ENCODE measurements around the gene SEC14L2.
"Not testable (repeated sequence)": the region's sequence is repeated elsewhere in the genome, so short reads cannot be mapped to it uniquely, and the experiment has no call there.

SEC14L2 gene

DNA sequence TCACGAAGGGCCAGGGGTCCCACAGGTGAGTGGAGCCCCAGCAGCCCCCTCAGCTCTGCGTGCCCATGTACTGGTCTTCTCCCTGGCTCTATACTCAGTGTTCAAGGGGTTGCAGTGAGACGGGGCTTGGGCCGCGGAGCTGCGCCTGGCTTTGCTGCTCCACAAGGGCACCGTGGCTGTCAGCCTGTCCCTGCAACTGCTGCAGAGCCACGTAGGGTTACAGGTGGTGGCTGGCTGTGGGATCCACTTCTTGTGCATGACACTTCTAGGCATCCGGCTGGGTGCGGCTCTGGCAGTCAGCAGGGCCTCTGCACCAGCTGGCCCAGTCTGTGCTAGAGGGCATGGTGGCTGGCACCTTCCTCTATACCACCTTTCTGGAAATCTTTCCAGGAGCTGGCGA is 43.0 kb downstream of the SEC14L2 start:
- Histone ChIP-seq H3K9ac (ENCODE audit: insufficient read length) (no peak overlapping the region), H3K27ac (no peak overlapping the region), H3K4me3 (no peak overlapping the region), H3K9me3 (ENCODE audit: low read depth, low read length) (no peaks in the 10 kb centered on the region), H3K36me3 (ENCODE audit: insufficient read depth, low read length) (no peaks in the 10 kb centered on the region)
- TF ChIP-seq FOXP2 (optimal IDR thresholded peaks at IDR 0.05; ENCODE audit: control extremely low read depth, extremely low read length, insufficient read depth) = no peak
- no peak for TF ChIP-seq EZH2 (IDR thresholded peaks at IDR 0.05)
- DNase-seq (ENCODE audit: low read depth, low spot score) = no peak

DNA sequence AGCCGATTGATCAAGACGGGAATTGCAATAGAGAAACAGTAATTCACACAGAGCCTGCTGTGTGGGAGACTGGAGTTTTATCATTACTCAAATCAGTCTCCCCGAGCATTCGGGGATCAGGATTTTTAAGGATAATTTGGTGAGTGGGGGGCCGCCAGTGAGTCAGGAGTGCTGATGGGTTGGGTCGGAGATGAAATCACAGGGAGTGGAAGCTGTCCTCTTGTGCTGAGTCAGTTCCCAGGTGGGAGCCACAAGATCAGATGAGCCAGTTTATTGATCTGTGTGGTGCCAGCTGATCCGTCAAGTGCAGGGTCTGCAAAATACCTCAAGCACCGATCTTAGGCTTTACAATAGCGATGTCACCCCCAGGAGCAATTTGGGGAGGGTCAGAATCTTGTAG is 44.3 kb downstream of the SEC14L2 start:
- Histone ChIP-seq H3K9me3 (ENCODE audit: low read depth, low read length) (no peaks in the 10 kb centered on the region), H3K4me3 (no peak overlapping the region), H3K9ac (ENCODE audit: insufficient read length) (no peak overlapping the region), H3K36me3 (ENCODE audit: insufficient read depth, low read length) (no peaks in the 10 kb centered on the region), H3K27ac (no peak overlapping the region)
- no peak for DNase-seq (ENCODE audit: low read depth, low spot score)
- TF ChIP-seq FOXP2 (optimal IDR thresholded peaks at IDR 0.05; ENCODE audit: control extremely low read depth, extremely low read length, insufficient read depth) (no peak), POLR2AphosphoS5 (IDR thresholded peaks at IDR 0.05; ENCODE audit: borderline replicate concordance, low read depth, low read length) (no peak), EZH2 (IDR thresholded peaks at IDR 0.05) (no peak)

DNA sequence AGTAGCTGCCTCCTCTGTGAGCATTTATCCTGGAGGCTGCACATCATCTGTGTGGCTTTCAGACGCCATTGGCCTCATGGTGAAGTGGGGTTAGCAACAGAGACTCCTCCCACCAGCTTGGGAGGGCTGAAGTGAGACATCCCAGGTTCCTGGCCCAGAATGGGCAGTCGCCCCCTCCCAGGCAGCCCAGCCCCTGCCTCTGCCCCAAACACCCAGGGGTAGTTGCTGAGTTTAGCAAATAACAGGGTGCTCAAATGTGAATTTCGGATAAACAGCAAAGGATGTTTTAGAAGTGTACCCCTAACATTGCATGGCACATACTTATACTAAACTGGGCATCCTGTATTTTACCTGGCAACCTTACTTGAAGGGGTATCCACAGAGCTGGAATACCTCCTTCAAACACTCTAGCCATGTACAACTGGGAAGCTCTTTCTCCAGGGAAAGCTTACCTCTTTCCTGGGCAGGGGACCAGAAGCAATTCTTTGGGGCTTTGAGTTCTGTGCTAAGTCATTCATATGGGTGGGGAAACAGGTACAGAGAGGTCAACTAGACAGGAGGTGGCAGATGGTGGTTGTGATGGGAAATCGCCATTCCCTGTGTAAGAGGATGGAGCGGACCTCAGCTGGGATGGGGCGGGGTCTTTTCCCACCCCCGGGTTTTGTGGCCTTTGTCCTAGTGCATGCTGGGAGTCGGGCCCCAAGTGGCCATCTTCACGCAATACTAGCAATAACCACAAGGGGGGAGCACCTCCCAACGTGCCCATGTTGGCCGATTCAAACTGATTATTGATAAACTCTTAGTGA is 48.0 kb downstream of the SEC14L2 start:
- no peak overlapping the region for H3K27ac ChIP-seq
- no peak for DNase-seq (ENCODE audit: low read depth, low spot score)
- 0 out of 2 replicates have a peak overlapping the region, but pooled peaks have one; percentile 14 for H3K4me3 ChIP-seq
- H3K36me3 ChIP-seq (ENCODE audit: insufficient read depth, low read length) = no peaks in the 10 kb centered on the region
- no peak overlapping the region for H3K9ac ChIP-seq (ENCODE audit: insufficient read length)
- TF ChIP-seq EZH2 (IDR thresholded peaks at IDR 0.05) (no peak), FOXP2 (optimal IDR thresholded peaks at IDR 0.05; ENCODE audit: control extremely low read depth, extremely low read length, insufficient read depth) (no peak), POLR2AphosphoS5 (IDR thresholded peaks at IDR 0.05; ENCODE audit: borderline replicate concordance, low read depth, low read length) (no peak)
- H3K9me3 ChIP-seq (ENCODE audit: low read depth, low read length) = no peaks in the 10 kb centered on the region

DNA sequence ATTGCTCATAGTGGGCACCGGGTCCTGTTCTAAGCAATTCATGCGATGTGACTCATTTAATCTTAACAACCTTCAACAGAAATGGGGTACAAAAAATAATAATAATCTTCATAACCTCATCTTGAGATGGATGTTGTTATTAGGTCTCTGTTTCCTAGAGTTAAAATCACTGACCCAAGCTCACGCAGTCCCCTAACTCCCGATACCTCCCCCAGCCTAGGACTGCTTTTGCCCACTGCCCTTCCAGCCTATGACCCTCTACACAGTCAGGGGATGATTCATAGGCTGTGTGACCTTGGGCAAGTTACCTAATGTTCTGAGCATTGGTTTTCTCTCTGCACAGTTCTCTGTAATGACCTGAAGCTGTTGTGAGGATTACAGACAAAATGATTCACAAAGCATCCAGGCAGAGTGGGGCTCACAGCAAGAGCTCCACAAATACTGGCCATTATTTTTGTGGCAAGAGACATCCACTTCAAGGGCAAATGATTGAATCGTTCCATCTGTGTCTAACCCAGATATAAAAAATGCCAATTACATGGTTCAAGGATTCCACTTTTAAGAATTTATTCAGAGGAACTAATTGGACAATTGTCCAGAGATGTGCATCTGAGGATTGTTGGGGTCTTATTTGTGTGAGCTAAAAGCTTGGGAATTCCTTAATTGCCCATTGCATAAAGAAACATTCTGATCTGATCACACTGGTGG is 48.8 kb downstream of the SEC14L2 start:
- no peak for DNase-seq (ENCODE audit: low read depth, low spot score)

DNA sequence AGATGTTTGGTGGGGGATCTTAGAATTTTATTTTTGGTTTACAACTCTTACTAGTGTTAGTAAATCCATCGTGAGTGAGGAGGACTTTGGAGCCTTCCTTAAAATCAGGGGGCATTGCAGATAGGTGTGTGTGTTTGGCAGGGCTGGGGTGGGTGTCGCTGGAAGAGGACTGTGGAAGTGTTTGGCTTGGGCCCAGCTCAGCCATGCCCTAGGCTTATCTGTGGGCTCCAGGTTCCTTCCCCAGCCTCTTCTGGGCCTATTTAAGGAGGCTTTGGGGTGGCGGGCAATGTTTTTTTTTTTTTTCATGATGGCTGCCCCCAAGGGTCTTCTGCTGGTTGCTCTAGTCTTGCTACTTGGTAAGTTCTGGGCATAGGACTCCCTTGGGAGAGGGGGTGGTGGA is 50.8 kb downstream of the SEC14L2 start:
- H3K36me3 ChIP-seq (ENCODE audit: insufficient read depth, low read length) = no peaks in the 10 kb centered on the region
- H3K9ac ChIP-seq (ENCODE audit: insufficient read length) = no peak overlapping the region
- DNase-seq (ENCODE audit: low read depth, low spot score) = no peak
- TF ChIP-seq POLR2AphosphoS5 (IDR thresholded peaks at IDR 0.05; ENCODE audit: borderline replicate concordance, low read depth, low read length) (no peak), EZH2 (IDR thresholded peaks at IDR 0.05) (no peak), FOXP2 (optimal IDR thresholded peaks at IDR 0.05; ENCODE audit: control extremely low read depth, extremely low read length, insufficient read depth) (no peak)
- no peak overlapping the region for H3K27ac ChIP-seq
- no peaks in the 10 kb centered on the region for H3K9me3 ChIP-seq (ENCODE audit: low read depth, low read length)
- no peak overlapping the region for H3K4me3 ChIP-seq

More for the DNA sequence above, 48.8 kb downstream of the SEC14L2 start:
- H3K9me3 ChIP-seq (ENCODE audit: low read depth, low read length) = no peaks in the 10 kb centered on the region
- H3K36me3 ChIP-seq (ENCODE audit: insufficient read depth, low read length) = no peaks in the 10 kb centered on the region
- TF ChIP-seq FOXP2 (optimal IDR thresholded peaks at IDR 0.05; ENCODE audit: control extremely low read depth, extremely low read length, insufficient read depth) (no peak), POLR2AphosphoS5 (IDR thresholded peaks at IDR 0.05; ENCODE audit: borderline replicate concordance, low read depth, low read length) (no peak)
- no peak overlapping the region for H3K27ac ChIP-seq
- 0 out of 2 replicates have a peak overlapping the region, but pooled peaks have one; percentile 14 for H3K4me3 ChIP-seq
- no peak overlapping the region for H3K9ac ChIP-seq (ENCODE audit: insufficient read length)

DNA sequence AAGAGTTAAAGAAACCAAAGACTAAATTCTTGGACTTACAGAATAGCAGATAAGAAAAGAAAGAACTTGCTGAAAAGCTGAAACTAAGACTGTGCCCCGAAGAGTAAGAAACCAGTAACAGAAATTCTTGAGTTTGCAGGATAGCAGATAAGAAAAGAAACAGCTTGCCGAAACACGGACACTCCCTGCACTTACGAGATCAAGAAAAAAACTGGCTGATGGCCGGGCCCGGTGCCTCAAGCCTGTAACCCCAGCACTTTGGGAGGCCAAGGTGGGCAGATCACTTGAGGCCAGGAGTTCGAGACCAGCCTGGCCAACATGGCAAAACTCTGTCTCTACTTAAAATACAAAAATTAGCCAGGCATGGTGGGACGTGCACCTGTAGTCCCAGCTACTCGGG is 54.7 kb downstream of the SEC14L2 start:
- H3K9me3 ChIP-seq (ENCODE audit: low read depth, low read length); H3K4me3 ChIP-seq; H3K9ac ChIP-seq (ENCODE audit: insufficient read length); H3K27ac ChIP-seq; DNase-seq (ENCODE audit: low read depth, low spot score); H3K36me3 ChIP-seq (ENCODE audit: insufficient read depth, low read length): not testable (repeated sequence)

DNA sequence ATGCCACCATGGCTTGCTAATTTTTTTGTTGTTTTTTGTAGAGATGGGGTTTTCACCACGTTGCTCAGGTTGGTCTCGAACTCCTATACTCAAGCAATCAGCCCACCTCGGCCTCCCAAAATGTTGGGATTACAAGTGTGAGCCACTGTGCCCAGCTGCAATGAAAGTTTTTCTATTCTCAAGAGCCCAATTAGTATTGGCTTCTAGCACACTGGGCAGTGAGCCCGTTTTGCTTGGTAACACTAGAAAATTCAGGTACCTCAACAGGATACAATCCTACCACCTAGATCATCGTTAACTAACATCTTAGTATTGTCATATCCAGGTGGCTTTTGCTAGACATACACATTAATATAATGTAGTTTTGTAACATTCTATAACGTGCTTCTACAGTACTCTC is 56.0 kb downstream of the SEC14L2 start:
- Histone ChIP-seq H3K9me3 (ENCODE audit: low read depth, low read length) (no peaks in the 10 kb centered on the region), H3K4me3 (no peak overlapping the region), H3K36me3 (ENCODE audit: insufficient read depth, low read length) (no peaks in the 10 kb centered on the region), H3K27ac (no peak overlapping the region), H3K9ac (ENCODE audit: insufficient read length) (no peak overlapping the region)
- no peak for DNase-seq (ENCODE audit: low read depth, low spot score)
- TF ChIP-seq POLR2AphosphoS5 (IDR thresholded peaks at IDR 0.05; ENCODE audit: borderline replicate concordance, low read depth, low read length) = no peak

DNA sequence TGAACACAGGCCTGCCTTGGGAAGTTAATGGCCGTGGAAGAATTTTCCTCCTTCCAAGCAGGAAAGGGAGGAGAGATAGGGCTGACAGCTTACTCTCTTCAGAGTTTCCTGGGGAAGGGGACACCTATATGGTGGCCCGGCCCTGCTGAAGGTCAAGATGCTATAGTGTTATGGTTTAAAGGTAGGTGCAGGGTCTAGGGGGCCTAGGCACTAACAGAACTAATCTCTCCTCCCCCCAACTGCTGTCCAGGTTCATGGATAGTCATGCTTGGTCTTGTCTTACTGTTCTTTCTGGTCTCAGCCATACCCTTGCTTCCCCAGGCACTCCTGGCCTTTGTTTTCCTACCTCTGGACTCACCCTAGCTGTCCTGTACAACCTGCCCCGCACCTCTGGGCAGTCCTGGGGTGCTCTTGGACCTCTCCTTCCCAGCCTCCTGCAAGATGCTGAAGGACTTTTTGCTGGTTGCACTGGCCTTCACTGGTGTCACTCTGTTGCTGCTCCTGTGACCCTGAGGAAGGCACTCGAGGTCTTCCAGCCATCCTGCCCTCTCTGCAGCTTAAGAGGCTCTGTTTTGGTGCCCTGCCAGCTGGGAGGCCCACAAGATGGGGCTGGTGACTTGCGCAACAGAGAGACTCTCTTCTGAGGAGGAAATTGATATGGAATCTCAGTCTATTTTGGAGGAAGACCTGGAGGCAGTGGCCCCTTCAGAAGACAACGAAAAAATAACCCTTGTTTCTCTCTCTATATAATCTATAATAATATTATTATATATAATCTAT is 57.1 kb downstream of the SEC14L2 start:
- Histone ChIP-seq H3K9ac (ENCODE audit: insufficient read length) (no peak overlapping the region), H3K27ac (no peak overlapping the region), H3K4me3 (no peak overlapping the region), H3K9me3 (ENCODE audit: low read depth, low read length) (no peaks in the 10 kb centered on the region), H3K36me3 (ENCODE audit: insufficient read depth, low read length) (no peaks in the 10 kb centered on the region)
- TF ChIP-seq POLR2AphosphoS5 (IDR thresholded peaks at IDR 0.05; ENCODE audit: borderline replicate concordance, low read depth, low read length) (no peak), FOXP2 (optimal IDR thresholded peaks at IDR 0.05; ENCODE audit: control extremely low read depth, extremely low read length, insufficient read depth) (no peak), EZH2 (IDR thresholded peaks at IDR 0.05) (no peak)
- DNase-seq (ENCODE audit: low read depth, low spot score) = no peak

Data from SK-N-MC (cell line).